Upper lobe of left lung (tissue), 6 donors: ENCODE data around the gene TMEM218. TPM values are rescaled to one million over a fixed set of nuclear protein-coding genes. Genes with fewer than 3 reads are reported as not detected.

ENCODE experiments used
- ATAC-seq, 2 donors: fragments of 200-7000 bp; cut with Tn5 transposase; one replicate each; pipeline ENCODE4 v1.9.1; 2022; ENCODE audit warnings: mild to moderate bottlenecking in 2 of 2, moderate library complexity in 2 of 2; ENCODE audit not compliant: low FRiP score in 2 of 2
- DNase-seq, 2 donors: peaks; one replicate each; pipeline ENCODE4 v3.0.0-alpha.2; 2019 to 2020
- H3K27ac ChIP-seq, 4 donors: fragments of 200-600 bp; sonication (generic); one replicate each; pipeline ENCODE4 v1.5.1; 2016 to 2019
- H3K27me3 ChIP-seq, 4 donors: fragments of 200-600 bp; sonication (generic); one replicate each; pipeline ENCODE4 v1.5.1; 2017 to 2019
- H3K36me3 ChIP-seq, 4 donors: fragments of 200-600 bp; sonication (generic); one replicate each; pipeline ENCODE4 v1.5.1; 2016 to 2019
- H3K4me1 ChIP-seq, 4 donors: fragments of 200-600 bp; sonication (generic); one replicate each; pipeline ENCODE4 v1.5.1; 2018 to 2019
- H3K4me3 ChIP-seq, 4 donors: fragments of 200-600 bp; sonication (generic); one replicate each; pipeline ENCODE4 v1.5.1; 2017 to 2019; ENCODE audit warnings: mild to moderate bottlenecking in 2 of 4, moderate library complexity in 1 of 4
- H3K9me3 ChIP-seq, 4 donors: fragments of 200-600 bp; sonication (generic); one replicate each; pipeline ENCODE4 v1.5.1; 2018 to 2019
- EP300 ChIP-seq, 4 donors: sonication (generic); formaldehyde crosslinking; IDR thresholded peaks; one replicate each; pipeline ENCODE4 v1.5.1; 2017; ENCODE audit warnings: antibody characterized with exemption in 4 of 4, control low read depth in 2 of 4
- POLR2A ChIP-seq, 4 donors: fragments of 450-650 bp; IDR thresholded peaks; one replicate each; pipeline ENCODE4 v1.5.1; 2016 to 2017; ENCODE audit warnings: antibody characterized with exemption in 4 of 4, mild to moderate bottlenecking in 2 of 4
- POLR2AphosphoS5 ChIP-seq, 2 donors: sonication (generic); formaldehyde crosslinking; IDR thresholded peaks; one replicate each; pipeline ENCODE4 v1.5.1; 2017; ENCODE audit warnings: antibody characterized with exemption in 2 of 2
- WGBS, 2 donors: methylation state at CpG; one replicate each; pipeline ENCODE4 v1.1.5; 2017 to 2018; 5-methylcytosine and 5-hydroxymethylcytosine counted together
- total RNA-seq, 6 donors: library from RNA; depleted of rRNA in 4 of 6; stranded (reverse); fragments of >200 nt in 4 of 6; gene quantifications; one replicate each; pipeline versions ENCODE4 v1.1.0 to v1.2.1, GENCODE V29; 2016 to 2021
- TF ChIP-seq, protein P1 (sequence below), 6 experiments: fragments of 450-650 bp in 4 of 6; fragments of 200-600 bp in 2 of 6; sonication (generic) in 2 of 6; IDR thresholded peaks; one replicate each; pipeline ENCODE4 v1.5.1; 2016 to 2019; ENCODE audit warnings: antibody characterized with exemption in 6 of 6
- donor health status: DM: no; HTN: no; CAD: no; lungs with moderate emphysema.
- donor health status: DM: no; HTN: yes; CAD: no; lungs with severe emphysema.

Gene TMEM218
- total RNA-seq, 6 donors from 2014 or later, result 11.1 to 25.1 (median 17.3) TPM

DNA sequence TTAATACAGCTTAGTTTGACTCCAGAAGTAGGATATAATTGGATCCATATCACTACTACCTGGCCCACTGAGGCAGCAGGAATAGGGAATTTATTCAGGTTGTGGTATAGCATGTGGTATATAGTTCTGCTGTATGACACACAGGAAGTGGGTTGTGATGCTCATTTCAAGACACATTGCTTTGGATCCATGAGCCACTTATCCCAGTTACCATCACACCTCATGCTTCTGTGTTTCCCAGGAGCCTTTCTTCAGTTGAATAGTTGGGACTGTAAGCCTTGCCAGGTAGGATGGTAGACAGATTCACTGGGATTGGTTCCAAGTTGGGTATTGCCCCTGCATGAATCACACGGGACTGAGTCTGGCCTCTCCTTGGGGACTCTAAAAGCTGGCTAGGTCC, 58.3 kb downstream of the TMEM218 start:
- 89 to 100% methylated on average over 1 of the region's 1 CpG for WGBS, 2 donors
- Histone ChIP-seq H3K27ac (no peak overlapping the region), H3K4me3 (no peak overlapping the region), H3K4me1 (no peaks in the 10 kb centered on the region), H3K9me3 (no peaks in the 10 kb centered on the region), H3K27me3 (no peaks in the 10 kb centered on the region), H3K36me3 (no peaks in the 10 kb centered on the region)
- TF ChIP-seq POLR2AphosphoS5 (IDR thresholded peaks at IDR 0.05), result no peak
- TF ChIP-seq, protein P1, sequence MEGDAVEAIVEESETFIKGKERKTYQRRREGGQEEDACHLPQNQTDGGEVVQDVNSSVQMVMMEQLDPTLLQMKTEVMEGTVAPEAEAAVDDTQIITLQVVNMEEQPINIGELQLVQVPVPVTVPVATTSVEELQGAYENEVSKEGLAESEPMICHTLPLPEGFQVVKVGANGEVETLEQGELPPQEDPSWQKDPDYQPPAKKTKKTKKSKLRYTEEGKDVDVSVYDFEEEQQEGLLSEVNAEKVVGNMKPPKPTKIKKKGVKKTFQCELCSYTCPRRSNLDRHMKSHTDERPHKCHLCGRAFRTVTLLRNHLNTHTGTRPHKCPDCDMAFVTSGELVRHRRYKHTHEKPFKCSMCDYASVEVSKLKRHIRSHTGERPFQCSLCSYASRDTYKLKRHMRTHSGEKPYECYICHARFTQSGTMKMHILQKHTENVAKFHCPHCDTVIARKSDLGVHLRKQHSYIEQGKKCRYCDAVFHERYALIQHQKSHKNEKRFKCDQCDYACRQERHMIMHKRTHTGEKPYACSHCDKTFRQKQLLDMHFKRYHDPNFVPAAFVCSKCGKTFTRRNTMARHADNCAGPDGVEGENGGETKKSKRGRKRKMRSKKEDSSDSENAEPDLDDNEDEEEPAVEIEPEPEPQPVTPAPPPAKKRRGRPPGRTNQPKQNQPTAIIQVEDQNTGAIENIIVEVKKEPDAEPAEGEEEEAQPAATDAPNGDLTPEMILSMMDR (IDR thresholded peaks at IDR 0.05), result no peak
- TF ChIP-seq POLR2A (IDR thresholded peaks at IDR 0.05), result no peak
- no peak for TF ChIP-seq EP300 (IDR thresholded peaks at IDR 0.05)
- no peak for DNase-seq
- ATAC-seq, result no peak

DNA sequence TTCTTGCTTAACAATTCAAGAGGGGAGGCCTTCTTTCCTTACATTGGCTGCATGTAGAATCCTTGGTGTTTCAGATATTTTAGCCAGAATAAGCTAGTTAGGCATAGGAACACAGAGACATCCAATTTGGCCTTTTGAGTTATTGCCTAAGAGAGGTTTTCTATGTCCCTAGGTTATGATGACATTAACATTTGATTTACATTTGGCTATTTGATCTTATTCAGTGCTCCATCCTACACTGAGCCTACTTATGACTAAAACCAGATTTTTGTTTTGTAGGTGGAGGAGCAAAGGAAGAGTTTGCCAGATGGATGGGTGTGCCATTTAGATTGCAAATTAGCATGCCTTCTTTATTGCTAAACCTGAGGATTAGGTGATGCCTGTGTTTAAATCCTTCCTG, 59.4 kb downstream of the TMEM218 start:
- TF ChIP-seq EP300 (IDR thresholded peaks at IDR 0.05) (no peak), POLR2A (IDR thresholded peaks at IDR 0.05) (no peak)
- TF ChIP-seq, protein P1 (IDR thresholded peaks at IDR 0.05), result no peak
- Histone ChIP-seq H3K4me1 (no peaks in the 10 kb centered on the region), H3K27ac (no peak overlapping the region), H3K27me3 (no peaks in the 10 kb centered on the region), H3K36me3 (no peaks in the 10 kb centered on the region), H3K9me3 (no peaks in the 10 kb centered on the region), H3K4me3 (no peak overlapping the region)
- ATAC-seq (no peak), DNase-seq (no peak)

DNA sequence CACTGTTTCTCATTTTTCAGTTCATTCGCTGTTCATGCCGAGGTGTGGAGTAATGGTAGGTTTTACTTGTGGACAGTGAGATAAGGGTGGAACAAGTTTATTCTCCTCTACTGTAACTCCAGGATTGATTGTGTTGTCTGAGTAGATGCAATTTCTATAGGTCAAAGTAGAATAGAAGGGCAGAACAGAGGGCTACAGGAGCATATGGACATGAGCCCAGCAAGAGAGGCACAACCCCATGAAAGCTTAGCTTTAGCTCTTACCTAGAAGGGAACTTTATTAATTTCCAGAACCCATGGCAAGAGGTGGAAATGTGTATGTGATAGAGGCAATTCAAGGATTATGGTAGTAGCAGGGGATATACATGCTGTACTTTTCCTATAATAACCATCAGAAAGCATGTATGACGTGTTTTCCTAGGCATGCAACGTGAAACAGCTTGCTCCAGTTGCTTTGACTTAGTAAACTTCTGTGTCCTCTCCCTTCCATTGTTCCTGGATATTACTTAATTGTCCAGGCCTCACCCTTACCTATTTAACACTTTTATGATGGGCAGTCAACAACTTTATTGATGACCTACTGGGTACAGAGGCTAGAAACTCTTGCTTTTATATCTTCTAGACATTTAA, 62.1 kb downstream of the TMEM218 start:
- Histone ChIP-seq H3K9me3 (no peaks in the 10 kb centered on the region), H3K36me3 (no peaks in the 10 kb centered on the region), H3K27me3 (no peaks in the 10 kb centered on the region), H3K27ac (no peak overlapping the region), H3K4me1 (no peaks in the 10 kb centered on the region), H3K4me3 (no peak overlapping the region)
- TF ChIP-seq POLR2AphosphoS5 (IDR thresholded peaks at IDR 0.05) (no peak), POLR2A (IDR thresholded peaks at IDR 0.05) (no peak), EP300 (IDR thresholded peaks at IDR 0.05) (no peak)
- TF ChIP-seq, protein P1 (IDR thresholded peaks at IDR 0.05), result no peak
- WGBS, 2 donors, result 91 to 92% methylated on average over 4 of the region's 4 CpGs
- DNase-seq, result no peak
- no peak for ATAC-seq

Other genes with a start within 250 kb of the TMEM218 start
- gene ROBO3, start 246.2 kb downstream of the TMEM218 start, total RNA-seq, result 10 to 100 TPM in 2 of 6 donors, 1 to 10 TPM in 4; 6.4 to 40.9 (median 7.5) TPM
- gene ROBO4, start 213.8 kb downstream of the TMEM218 start, total RNA-seq, result 100 to 1,000 TPM in 2 of 6 donors, 10 to 100 TPM in 4; 17.3 to 111 (median 50.2) TPM
- gene HEPN1, start 192.4 kb downstream of the TMEM218 start, total RNA-seq, result not detected
- under 1 TPM in 1 of 6 donors, not detected in 5; 0.14 TPM for gene HEPACAM, start 175.6 kb downstream of the TMEM218 start, total RNA-seq
- gene CCDC15, start 157.4 kb downstream of the TMEM218 start, total RNA-seq, result 1 to 10 TPM in 4 of 6 donors, under 1 TPM in 2; 0.89 to 3.1 (median 1.2) TPM
- gene SLC37A2, start 48.3 kb downstream of the TMEM218 start, total RNA-seq, result 10 to 100 TPM in 4 of 6 donors, 1 to 10 TPM in 2; 3.5 to 32.5 (median 19.1) TPM
- gene PKNOX2, start 53.1 kb upstream of the TMEM218 start, total RNA-seq, result 10 to 100 TPM in 2 of 6 donors, 1 to 10 TPM in 4; 2.9 to 15.5 (median 8.4) TPM